ENCODE measurements around the gene DGKQ. TPM values are rescaled to one million over a fixed set of nuclear protein-coding genes. Genes with fewer than 3 reads are reported as not detected.
"Not testable (repeated sequence)": the region's sequence is repeated elsewhere in the genome, so short reads cannot be mapped to it uniquely, and the experiment has no call there.

Gene DGKQ
- total RNA-seq, 1 donor from 2014 or later: 10.1 TPM

GRCh38 chr4:952881-953573 is 20.3 kb downstream of the DGKQ start:
- DNase-seq (ENCODE audit: low spot score): peak; percentile 83

- peak; percentile 88 for DNase-seq (ENCODE audit: low spot score)
Observed at GRCh38 chr4:951594-952468, 21.5 kb downstream of the DGKQ start.

GRCh38 chr4:951186-951585 is 22.2 kb downstream of the DGKQ start:
- peak; percentile 57 for DNase-seq (ENCODE audit: low spot score)

GRCh38 chr4:950136-951020 is 23.0 kb downstream of the DGKQ start:
- peak; percentile 35 for DNase-seq (ENCODE audit: low spot score)

- DNase-seq (ENCODE audit: low spot score): no peak
Observed at GRCh38 chr4:949656-950055, 23.7 kb downstream of the DGKQ start.

- no peak for DNase-seq (ENCODE audit: low spot score)
Observed at GRCh38 chr4:948936-949300, 24.5 kb downstream of the DGKQ start.

- no peak for DNase-seq (ENCODE audit: low spot score)
Observed at GRCh38 chr4:948101-948935, 25.1 kb downstream of the DGKQ start.

- no peak for DNase-seq (ENCODE audit: low spot score)
Observed at GRCh38 chr4:947491-947971, 25.8 kb downstream of the DGKQ start.

- DNase-seq (ENCODE audit: low spot score): no peak
Observed at GRCh38 chr4:946517-947471, 26.6 kb downstream of the DGKQ start.

GRCh38 chr4:946103-946450 is 27.3 kb downstream of the DGKQ start:
- DNase-seq (ENCODE audit: low spot score): no peak

GRCh38 chr4:945274-946102 is 27.9 kb downstream of the DGKQ start:
- peak; percentile 55 for DNase-seq (ENCODE audit: low spot score)

- DNase-seq (ENCODE audit: low spot score): not testable (repeated sequence)
Observed at GRCh38 chr4:939508-939907, 33.9 kb downstream of the DGKQ start.

- peak; percentile 74 for DNase-seq (ENCODE audit: low spot score)
Observed at GRCh38 chr4:932713-933070, 40.7 kb downstream of the DGKQ start.

- peak; percentile 100 for DNase-seq (ENCODE audit: low spot score)
Observed at GRCh38 chr4:931960-932712, 41.2 kb downstream of the DGKQ start, which contains the start of the genes GAK and TMEM175. Gene GAK, minus strand, starts transcription at chr4:932316. Its CDS starts 129 bp downstream, at chr4:932187. Gene TMEM175, plus strand, starts transcription at chr4:932460. Its CDS starts 15,280 bp downstream, at chr4:947740.

- DNase-seq (ENCODE audit: low spot score): peak; percentile 89
Observed at GRCh38 chr4:931194-931959, 42.0 kb downstream of the DGKQ start.

- DNase-seq (ENCODE audit: low spot score): peak; percentile 20
Observed at GRCh38 chr4:930827-931193, 42.6 kb downstream of the DGKQ start.

- DNase-seq (ENCODE audit: low spot score): peak; percentile 20
Observed at GRCh38 chr4:930028-930551, 43.3 kb downstream of the DGKQ start.
